ENCODE data around the gene DUOX2.

DNA sequence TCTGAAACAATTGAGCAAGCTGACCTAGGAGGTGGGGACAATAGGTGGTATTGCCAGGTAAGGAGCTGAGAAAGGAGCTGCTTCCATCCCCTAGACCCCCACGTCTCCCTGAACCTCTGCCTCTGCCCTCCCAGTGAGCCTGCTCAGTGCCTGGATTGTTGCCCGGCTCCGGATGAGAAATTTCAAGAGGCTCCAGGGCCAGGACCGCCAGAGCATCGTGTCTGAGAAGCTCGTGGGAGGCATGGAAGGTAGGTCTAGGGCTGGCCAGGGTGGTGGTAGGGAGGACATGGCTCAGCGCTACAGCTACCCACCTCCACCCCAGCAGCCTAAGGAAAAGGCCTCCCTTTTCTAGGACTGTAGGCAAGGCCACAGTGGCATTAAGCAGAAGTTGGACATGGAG lies 29.1 kb upstream of the DUOX2 start:
- TF ChIP-seq, protein P1, sequence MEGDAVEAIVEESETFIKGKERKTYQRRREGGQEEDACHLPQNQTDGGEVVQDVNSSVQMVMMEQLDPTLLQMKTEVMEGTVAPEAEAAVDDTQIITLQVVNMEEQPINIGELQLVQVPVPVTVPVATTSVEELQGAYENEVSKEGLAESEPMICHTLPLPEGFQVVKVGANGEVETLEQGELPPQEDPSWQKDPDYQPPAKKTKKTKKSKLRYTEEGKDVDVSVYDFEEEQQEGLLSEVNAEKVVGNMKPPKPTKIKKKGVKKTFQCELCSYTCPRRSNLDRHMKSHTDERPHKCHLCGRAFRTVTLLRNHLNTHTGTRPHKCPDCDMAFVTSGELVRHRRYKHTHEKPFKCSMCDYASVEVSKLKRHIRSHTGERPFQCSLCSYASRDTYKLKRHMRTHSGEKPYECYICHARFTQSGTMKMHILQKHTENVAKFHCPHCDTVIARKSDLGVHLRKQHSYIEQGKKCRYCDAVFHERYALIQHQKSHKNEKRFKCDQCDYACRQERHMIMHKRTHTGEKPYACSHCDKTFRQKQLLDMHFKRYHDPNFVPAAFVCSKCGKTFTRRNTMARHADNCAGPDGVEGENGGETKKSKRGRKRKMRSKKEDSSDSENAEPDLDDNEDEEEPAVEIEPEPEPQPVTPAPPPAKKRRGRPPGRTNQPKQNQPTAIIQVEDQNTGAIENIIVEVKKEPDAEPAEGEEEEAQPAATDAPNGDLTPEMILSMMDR (IDR thresholded peaks at IDR 0.05; ENCODE audit: low read depth, low read length, missing input control) = no peak
- no peak for TF ChIP-seq HNF4G (IDR thresholded peaks at IDR 0.05)
- no peak for TF ChIP-seq TAF1 (conservative IDR thresholded peaks at IDR 0.05)
- TF ChIP-seq, protein P2, sequence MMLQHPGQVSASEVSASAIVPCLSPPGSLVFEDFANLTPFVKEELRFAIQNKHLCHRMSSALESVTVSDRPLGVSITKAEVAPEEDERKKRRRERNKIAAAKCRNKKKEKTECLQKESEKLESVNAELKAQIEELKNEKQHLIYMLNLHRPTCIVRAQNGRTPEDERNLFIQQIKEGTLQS (IDR thresholded peaks at IDR 0.05) = no peak
- TF ChIP-seq MAX (IDR thresholded peaks at IDR 0.05) = no peak
